Measurements from ENCODE around the gene DHDDS.
A peak's percentile ranks its signal among the peaks of the same experiment; 100 is the strongest.

The DHDDS gene

DNA sequence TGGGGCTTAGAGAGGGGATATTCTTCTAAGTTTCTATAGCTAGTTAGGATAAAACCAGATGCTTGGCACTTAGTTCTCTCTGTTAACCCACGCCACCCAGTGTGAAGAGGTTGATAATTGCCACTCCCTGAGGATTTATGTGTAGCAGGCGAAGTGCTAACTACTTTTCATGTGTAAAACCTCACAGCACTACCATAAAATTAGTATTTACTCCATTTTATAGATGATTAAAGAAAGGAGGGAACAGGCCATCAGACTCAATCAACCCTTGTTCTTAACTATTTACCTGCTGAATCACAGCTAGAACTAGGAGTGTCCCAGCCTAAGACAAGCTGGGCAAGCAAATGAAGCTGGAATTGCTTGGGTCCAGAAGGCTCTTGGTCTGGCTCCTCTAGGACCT, 12.6 kb upstream of the DHDDS start:
- DNase-seq (ENCODE audit: low read depth): no peak
- Histone ChIP-seq H3K9me3 (ENCODE audit: control insufficient read depth, low read length) (no peaks in the 10 kb centered on the region), H3K9ac (ENCODE audit: low read length) (no peak overlapping the region), H3K36me3 (ENCODE audit: control insufficient read depth, insufficient read depth, low read length, severe bottlenecking) (no peaks in the 10 kb centered on the region), H3K27me3 (replicated peaks; ENCODE audit: control insufficient read depth, insufficient read depth, low read length) (peaks cover 54% of the 10 kb centered on the region), H3K4me1 (ENCODE audit: control insufficient read depth, insufficient read depth, low read length) (no peaks in the 10 kb centered on the region), H3K4me3 (ENCODE audit: low read length) (no peak overlapping the region)

- Histone ChIP-seq H3K9ac (ENCODE audit: low read length) (peak overlapping the region; percentile 73), H3K4me3 (ENCODE audit: low read length) (peak overlapping the region; percentile 46), H3K9me3 (ENCODE audit: control insufficient read depth, low read length) (no peaks in the 10 kb centered on the region), H3K4me1 (ENCODE audit: control insufficient read depth, insufficient read depth, low read length) (peaks cover 40% of the 10 kb centered on the region), H3K27me3 (replicated peaks; ENCODE audit: control insufficient read depth, insufficient read depth, low read length) (no peaks in the 10 kb centered on the region), H3K36me3 (ENCODE audit: control insufficient read depth, insufficient read depth, low read length, severe bottlenecking) (peaks cover 5% of the 10 kb centered on the region)
- no peak for DNase-seq (ENCODE audit: low read depth)
Measured at GRCh38 chr1:26429721-26430120, 2.4 kb upstream of the DHDDS start.

- no peaks in the 10 kb centered on the region for H3K9me3 ChIP-seq (ENCODE audit: control insufficient read depth, low read length)
- peak overlapping the region; percentile 94 for H3K9ac ChIP-seq (ENCODE audit: low read length)
- H3K27me3 ChIP-seq (replicated peaks; ENCODE audit: control insufficient read depth, insufficient read depth, low read length): no peaks in the 10 kb centered on the region
- peak overlapping the region; percentile 98 for H3K4me3 ChIP-seq (ENCODE audit: low read length)
- peaks cover 44% of the 10 kb centered on the region for H3K4me1 ChIP-seq (ENCODE audit: control insufficient read depth, insufficient read depth, low read length)
- H3K36me3 ChIP-seq (ENCODE audit: control insufficient read depth, insufficient read depth, low read length, severe bottlenecking): peaks cover 25% of the 10 kb centered on the region
- DNase-seq (ENCODE audit: low read depth): no peak
Measured at GRCh38 chr1:26432793-26433192, 672 bp downstream of the DHDDS start.

- no peak for DNase-seq (ENCODE audit: low read depth)
- peak overlapping the region; percentile 71 for H3K9ac ChIP-seq (ENCODE audit: low read length)
- H3K36me3 ChIP-seq (ENCODE audit: control insufficient read depth, insufficient read depth, low read length, severe bottlenecking): peaks cover 40% of the 10 kb centered on the region
- peak overlapping the region; percentile 98 for H3K4me3 ChIP-seq (ENCODE audit: low read length)
- peaks cover 44% of the 10 kb centered on the region for H3K4me1 ChIP-seq (ENCODE audit: control insufficient read depth, insufficient read depth, low read length)
- no peaks in the 10 kb centered on the region for H3K9me3 ChIP-seq (ENCODE audit: control insufficient read depth, low read length)
- H3K27me3 ChIP-seq (replicated peaks; ENCODE audit: control insufficient read depth, insufficient read depth, low read length): no peaks in the 10 kb centered on the region
Measured at GRCh38 chr1:26434161-26434752, 2.1 kb downstream of the DHDDS start.

DNA sequence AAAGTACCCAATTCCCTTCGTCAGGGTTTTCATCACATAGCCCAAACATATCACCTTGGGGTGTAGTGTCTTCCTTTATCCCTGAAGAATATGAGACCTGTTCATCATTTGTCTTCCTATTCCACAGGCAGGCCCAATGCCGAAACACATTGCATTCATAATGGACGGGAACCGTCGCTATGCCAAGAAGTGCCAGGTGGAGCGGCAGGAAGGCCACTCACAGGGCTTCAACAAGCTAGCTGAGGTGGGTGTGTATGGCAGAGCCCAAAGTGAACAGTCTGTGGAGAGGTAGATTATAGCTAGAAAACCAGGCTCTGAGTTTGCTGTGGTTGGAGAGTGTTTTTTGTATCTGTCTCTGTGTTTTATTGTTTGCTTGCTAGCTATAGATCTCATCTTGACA, 5.9 kb downstream of the DHDDS start:
- H3K27me3 ChIP-seq (replicated peaks; ENCODE audit: control insufficient read depth, insufficient read depth, low read length): no peaks in the 10 kb centered on the region
- no peaks in the 10 kb centered on the region for H3K9me3 ChIP-seq (ENCODE audit: control insufficient read depth, low read length)
- H3K4me1 ChIP-seq (ENCODE audit: control insufficient read depth, insufficient read depth, low read length): peaks cover 19% of the 10 kb centered on the region
- no peak overlapping the region for H3K4me3 ChIP-seq (ENCODE audit: low read length)
- no peak overlapping the region for H3K9ac ChIP-seq (ENCODE audit: low read length)
- no peak for DNase-seq (ENCODE audit: low read depth)
- peaks cover 75% of the 10 kb centered on the region for H3K36me3 ChIP-seq (ENCODE audit: control insufficient read depth, insufficient read depth, low read length, severe bottlenecking)

DNA sequence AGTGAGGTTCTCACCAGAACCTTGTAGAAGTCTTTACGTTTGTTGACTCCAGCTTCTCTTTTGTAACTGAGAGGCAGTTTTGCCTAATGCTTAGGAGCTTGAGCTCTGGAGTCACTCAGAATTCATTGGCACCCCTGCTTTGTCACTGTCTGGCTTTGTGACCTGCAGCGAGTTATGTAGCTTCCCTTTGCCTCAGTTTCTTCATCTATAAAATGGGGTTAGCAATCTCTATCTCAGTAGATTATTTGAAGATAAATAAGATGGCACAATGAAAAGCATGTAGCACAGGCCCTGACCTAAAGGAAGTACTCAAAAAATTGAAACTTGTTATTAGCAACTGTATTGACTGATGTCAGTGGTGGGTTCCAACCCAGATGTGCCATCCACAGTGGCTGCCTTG, 8.1 kb downstream of the DHDDS start:
- no peaks in the 10 kb centered on the region for H3K27me3 ChIP-seq (replicated peaks; ENCODE audit: control insufficient read depth, insufficient read depth, low read length)
- H3K9me3 ChIP-seq (ENCODE audit: control insufficient read depth, low read length): no peaks in the 10 kb centered on the region
- no peak overlapping the region for H3K4me3 ChIP-seq (ENCODE audit: low read length)
- peaks cover 4% of the 10 kb centered on the region for H3K4me1 ChIP-seq (ENCODE audit: control insufficient read depth, insufficient read depth, low read length)
- H3K9ac ChIP-seq (ENCODE audit: low read length): no peak overlapping the region
- DNase-seq (ENCODE audit: low read depth): no peak
- H3K36me3 ChIP-seq (ENCODE audit: control insufficient read depth, insufficient read depth, low read length, severe bottlenecking): peaks cover 91% of the 10 kb centered on the region

DNA sequence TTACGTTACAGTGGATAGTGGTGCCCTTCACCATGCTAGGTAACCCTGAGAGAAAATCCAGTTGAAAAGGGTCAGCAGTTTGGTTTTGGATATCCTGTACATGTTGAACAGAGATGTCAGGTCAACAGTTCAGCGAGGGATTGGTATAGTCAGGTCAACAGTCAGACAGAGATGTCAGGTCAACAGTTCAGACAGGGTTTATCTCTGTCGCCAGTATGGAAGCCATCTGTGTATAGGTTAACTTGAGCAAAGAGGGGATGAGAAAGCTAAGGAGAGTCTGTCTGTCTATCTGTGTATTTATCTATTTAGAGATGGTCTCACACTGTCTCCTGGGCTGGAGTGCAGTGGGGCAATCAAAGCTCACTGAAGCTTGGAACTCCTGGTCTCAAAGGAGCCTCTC, 17.7 kb downstream of the DHDDS start:
- H3K9me3 ChIP-seq (ENCODE audit: control insufficient read depth, low read length): no peaks in the 10 kb centered on the region
- H3K9ac ChIP-seq (ENCODE audit: low read length): no peak overlapping the region
- H3K4me3 ChIP-seq (ENCODE audit: low read length): no peak overlapping the region
- H3K36me3 ChIP-seq (ENCODE audit: control insufficient read depth, insufficient read depth, low read length, severe bottlenecking): peaks cover 93% of the 10 kb centered on the region
- no peak for DNase-seq (ENCODE audit: low read depth)
- H3K27me3 ChIP-seq (replicated peaks; ENCODE audit: control insufficient read depth, insufficient read depth, low read length): no peaks in the 10 kb centered on the region
- H3K4me1 ChIP-seq (ENCODE audit: control insufficient read depth, insufficient read depth, low read length): no peaks in the 10 kb centered on the region

- Histone ChIP-seq H3K4me3 (ENCODE audit: low read length) (no peak overlapping the region), H3K9me3 (ENCODE audit: control insufficient read depth, low read length) (no peaks in the 10 kb centered on the region), H3K4me1 (ENCODE audit: control insufficient read depth, insufficient read depth, low read length) (no peaks in the 10 kb centered on the region), H3K9ac (ENCODE audit: low read length) (no peak overlapping the region), H3K27me3 (replicated peaks; ENCODE audit: control insufficient read depth, insufficient read depth, low read length) (no peaks in the 10 kb centered on the region), H3K36me3 (ENCODE audit: control insufficient read depth, insufficient read depth, low read length, severe bottlenecking) (peaks cover 93% of the 10 kb centered on the region)
- DNase-seq (ENCODE audit: low read depth): no peak
Measured at GRCh38 chr1:26450908-26451307, 18.8 kb downstream of the DHDDS start.

DNA sequence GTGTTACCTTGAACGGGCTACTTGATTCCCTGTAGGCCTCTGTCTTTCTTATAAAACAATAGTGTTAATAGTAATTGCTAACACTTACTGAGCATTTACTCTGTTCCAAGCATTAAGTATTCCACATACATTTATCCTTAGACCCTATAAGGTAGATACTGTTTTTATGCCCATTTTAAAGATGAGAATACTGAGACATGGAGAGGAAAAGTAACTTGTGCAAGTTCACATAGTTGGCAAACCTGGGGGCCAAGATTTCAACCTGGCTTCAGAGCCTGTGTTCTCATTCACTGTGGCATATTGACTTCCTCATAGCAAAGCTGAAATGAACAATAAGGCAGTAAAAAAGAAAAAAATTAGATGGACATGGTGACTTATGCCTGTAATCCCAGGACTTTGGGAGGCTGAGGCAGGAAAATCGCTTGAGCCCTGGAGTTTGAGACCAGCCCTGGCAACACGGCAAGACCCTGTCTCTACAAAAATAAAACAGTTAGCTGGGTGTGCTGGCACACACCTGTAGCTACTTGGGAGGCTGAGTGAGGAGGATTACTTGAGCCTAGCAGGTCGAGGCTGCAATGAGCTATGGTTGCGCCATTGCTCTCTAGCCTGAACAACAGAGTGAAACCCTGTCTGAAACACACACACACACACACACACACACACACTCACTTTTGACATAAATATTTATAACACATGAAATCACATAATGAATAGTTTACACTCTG, 20.5 kb downstream of the DHDDS start:
- no peak for DNase-seq (ENCODE audit: low read depth)
- Histone ChIP-seq H3K9ac (ENCODE audit: low read length) (no peak overlapping the region), H3K4me3 (ENCODE audit: low read length) (no peak overlapping the region), H3K36me3 (ENCODE audit: control insufficient read depth, insufficient read depth, low read length, severe bottlenecking) (peaks cover 87% of the 10 kb centered on the region), H3K27me3 (replicated peaks; ENCODE audit: control insufficient read depth, insufficient read depth, low read length) (no peaks in the 10 kb centered on the region), H3K4me1 (ENCODE audit: control insufficient read depth, insufficient read depth, low read length) (no peaks in the 10 kb centered on the region), H3K9me3 (ENCODE audit: control insufficient read depth, low read length) (no peaks in the 10 kb centered on the region)

DNA sequence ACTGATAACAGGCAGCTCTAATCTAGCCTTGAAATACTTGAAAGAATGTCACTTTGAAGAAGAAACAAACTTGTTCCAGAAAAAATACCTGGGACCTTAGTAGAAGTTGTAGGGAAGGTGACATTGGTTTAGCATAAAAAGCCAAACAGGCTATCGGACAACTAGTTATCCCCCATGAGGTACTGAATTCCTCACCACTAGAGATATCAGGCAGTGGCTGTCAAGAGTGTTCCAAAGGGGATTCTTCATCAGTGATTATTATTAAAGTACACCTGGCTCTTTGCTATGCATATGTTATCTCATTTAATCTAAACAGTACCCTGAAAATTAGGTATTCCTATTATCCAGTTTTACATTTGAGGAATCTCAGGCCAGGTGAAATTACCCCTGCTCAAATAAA, 27.0 kb downstream of the DHDDS start:
- no peaks in the 10 kb centered on the region for H3K9me3 ChIP-seq (ENCODE audit: control insufficient read depth, low read length)
- H3K4me1 ChIP-seq (ENCODE audit: control insufficient read depth, insufficient read depth, low read length): no peaks in the 10 kb centered on the region
- DNase-seq (ENCODE audit: low read depth): no peak
- H3K9ac ChIP-seq (ENCODE audit: low read length): no peak overlapping the region
- no peak overlapping the region for H3K4me3 ChIP-seq (ENCODE audit: low read length)
- H3K27me3 ChIP-seq (replicated peaks; ENCODE audit: control insufficient read depth, insufficient read depth, low read length): no peaks in the 10 kb centered on the region
- H3K36me3 ChIP-seq (ENCODE audit: control insufficient read depth, insufficient read depth, low read length, severe bottlenecking): peaks cover 92% of the 10 kb centered on the region

DNA sequence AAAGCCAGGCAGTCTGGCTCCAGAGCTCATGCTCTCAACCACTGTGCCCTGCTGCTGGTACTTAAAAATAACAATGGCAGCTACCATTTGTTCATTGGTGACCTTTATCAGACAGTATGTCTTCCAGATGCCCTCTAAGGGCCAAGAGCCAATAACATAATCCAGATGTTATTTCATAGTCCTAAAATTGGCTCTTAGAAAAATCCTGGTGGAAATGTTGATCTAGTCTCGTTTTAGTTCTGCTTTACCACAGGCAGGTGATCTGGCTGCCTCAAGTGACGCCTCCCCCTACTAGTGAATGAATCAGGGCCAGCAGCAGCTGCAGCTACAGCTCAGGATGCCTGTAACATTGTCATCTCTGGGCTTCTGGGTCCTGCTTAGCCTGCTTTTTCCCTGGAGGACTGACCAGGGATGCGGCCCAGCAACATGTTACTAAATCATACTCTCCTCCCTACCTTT, 27.5 kb downstream of the DHDDS start:
- Histone ChIP-seq H3K9ac (ENCODE audit: low read length) (no peak overlapping the region), H3K27me3 (replicated peaks; ENCODE audit: control insufficient read depth, insufficient read depth, low read length) (no peaks in the 10 kb centered on the region), H3K36me3 (ENCODE audit: control insufficient read depth, insufficient read depth, low read length, severe bottlenecking) (peaks cover 92% of the 10 kb centered on the region), H3K4me3 (ENCODE audit: low read length) (no peak overlapping the region), H3K4me1 (ENCODE audit: control insufficient read depth, insufficient read depth, low read length) (no peaks in the 10 kb centered on the region), H3K9me3 (ENCODE audit: control insufficient read depth, low read length) (no peaks in the 10 kb centered on the region)
- no peak for DNase-seq (ENCODE audit: low read depth)

Data from adipocyte (in vitro differentiated cells).